HG03064 (cell line): ENCODE measurements around the gene COPRS.
"Not testable (repeated sequence)": the region's sequence is repeated elsewhere in the genome, so short reads cannot be mapped to it uniquely, and the experiment has no call there.

Source experiments
- ATAC-seq: cut with Tn5 transposase; IDR thresholded peaks from one replicate; pipeline ENCODE4 v1.9.1; 2021; ENCODE audit warnings: low read depth; ENCODE audit not compliant: unreplicated experiment

Gene COPRS

DNA sequence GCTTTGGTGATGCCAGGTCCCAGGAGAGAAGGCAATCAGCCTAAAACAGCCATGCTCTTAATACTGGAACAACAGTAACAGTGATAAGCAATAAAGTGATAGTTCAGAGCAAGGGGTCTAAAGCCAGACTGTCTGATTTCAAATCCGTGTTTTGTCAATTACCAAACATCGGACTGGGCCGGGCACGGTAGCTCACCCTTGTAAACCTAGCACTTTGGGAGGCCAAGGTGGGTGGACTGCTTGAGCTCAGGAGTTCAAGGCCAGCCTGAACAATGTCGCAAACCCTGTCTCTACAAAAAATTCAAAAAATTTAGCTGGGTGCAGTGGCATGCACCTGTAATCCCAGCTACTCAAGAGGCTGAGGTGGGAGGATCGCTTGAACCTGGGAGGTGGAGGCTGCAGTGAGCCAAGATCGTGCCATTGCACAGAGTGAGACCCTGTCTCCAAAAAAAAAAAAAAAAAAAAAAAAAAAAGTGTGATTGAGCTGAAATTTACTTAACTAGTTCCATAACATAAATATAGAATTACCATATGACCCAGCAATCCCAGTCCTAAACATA is 5.1 kb downstream of the COPRS start:
- no peak for ATAC-seq

DNA sequence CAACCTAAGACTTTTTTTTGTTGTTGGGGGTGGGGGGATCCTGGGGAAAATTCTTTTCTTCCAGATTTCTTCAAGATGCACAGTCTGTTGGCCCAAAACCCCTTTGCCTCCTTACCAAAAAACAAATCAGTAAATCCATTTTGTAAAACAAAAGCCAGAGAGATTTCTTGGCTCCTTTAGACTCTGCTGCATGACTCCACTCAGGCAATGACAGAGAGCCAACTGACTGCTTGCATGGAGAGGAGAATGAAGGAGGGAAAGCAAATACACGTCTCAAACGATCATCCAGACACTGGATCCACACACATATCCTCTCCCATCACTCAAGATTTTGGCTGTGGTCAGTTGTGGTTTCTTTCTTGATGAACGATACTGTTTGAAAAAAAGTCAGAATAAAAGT is 13.8 kb downstream of the COPRS start:
- no peak for ATAC-seq

DNA sequence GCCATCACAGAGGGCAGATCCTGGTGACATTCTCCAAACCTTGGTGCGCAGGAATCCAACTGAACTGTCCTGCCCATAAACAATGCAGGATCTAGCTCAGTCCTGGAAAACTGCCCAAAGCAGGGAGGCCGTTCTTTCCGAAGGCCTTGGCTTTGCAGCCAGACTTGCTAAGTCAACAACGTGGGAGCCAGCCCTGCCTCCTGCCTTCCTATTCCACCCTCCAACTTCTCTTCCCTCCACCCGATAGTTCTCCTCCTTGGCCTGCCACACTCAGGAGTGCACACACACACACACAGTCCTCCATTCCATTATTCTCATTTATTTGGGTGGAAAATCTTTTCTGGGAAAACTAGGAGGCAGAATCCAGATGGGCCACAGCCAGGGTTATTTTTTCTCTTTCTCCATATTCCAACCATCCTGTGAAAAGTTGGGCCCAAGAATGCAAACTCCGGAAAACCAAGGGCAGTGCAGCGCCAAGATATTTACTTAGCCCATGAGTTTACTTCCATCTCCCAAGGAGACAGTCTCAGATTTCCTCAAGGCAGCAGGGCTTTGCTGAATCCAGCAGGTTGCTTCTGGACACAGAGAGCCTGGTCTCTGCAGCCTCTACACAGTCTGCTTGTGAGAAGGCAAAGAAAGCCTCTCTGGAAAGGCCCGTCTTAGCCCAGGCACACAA is 15.8 kb downstream of the COPRS start:
- ATAC-seq = no peak

DNA sequence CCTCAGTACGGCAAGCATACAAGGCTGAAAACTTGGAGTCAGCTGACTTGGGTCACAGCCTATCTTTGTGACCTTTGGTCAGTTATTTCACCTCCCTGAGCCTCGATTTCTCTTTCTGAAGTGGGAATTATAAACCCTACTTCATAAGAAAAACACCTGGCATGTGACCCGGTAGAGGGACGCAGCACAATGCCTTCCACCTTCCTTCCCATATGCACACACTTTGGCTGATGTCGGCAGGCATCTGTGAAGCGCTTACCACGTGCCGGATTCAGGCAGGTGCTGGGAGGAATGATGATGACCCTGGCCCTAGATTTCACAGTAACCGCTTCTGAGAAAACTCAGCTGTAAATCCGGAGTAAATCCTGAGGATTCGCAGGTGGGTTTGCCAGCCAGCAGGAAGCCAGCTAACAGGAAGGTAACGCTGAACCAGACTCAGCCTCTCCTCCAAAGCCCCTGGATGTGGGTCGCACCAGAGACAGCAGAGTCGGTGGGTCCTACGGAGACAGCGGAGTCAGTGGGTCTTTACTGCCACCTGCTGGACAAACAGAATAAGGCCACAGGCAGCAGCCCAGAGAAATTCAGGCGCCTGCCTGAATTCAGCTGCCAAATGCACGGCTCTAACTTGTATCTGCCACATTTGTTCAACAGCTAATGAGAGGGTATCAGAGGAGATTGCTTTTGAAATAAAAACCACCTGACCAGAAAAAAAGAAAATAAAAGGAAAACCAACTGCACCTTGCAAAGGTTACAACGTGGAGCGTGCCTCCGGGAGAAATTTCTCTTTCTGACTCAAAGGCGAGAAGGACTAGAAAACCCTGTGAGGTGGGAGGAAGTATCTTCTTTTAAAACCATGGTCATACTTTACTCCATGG is 16.6 kb downstream of the COPRS start:
- ATAC-seq = no peak

DNA sequence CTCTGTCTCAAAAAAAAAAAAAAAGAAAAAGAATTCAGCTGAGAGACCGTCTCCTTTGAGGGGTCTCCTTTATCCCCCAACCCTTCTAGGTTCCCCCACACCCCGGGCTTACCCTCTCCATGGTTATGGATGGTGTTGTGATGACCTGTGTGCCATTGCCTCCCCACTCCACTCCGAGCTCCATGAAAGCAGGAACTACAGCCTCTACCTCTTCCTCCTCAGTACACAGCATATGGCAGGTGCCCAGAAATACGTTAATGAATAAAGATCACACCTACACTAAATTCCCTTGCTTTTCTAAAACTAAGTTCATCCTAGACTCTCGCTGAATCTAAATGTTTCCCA is 17.2 kb downstream of the COPRS start:
- ATAC-seq = no peak

DNA sequence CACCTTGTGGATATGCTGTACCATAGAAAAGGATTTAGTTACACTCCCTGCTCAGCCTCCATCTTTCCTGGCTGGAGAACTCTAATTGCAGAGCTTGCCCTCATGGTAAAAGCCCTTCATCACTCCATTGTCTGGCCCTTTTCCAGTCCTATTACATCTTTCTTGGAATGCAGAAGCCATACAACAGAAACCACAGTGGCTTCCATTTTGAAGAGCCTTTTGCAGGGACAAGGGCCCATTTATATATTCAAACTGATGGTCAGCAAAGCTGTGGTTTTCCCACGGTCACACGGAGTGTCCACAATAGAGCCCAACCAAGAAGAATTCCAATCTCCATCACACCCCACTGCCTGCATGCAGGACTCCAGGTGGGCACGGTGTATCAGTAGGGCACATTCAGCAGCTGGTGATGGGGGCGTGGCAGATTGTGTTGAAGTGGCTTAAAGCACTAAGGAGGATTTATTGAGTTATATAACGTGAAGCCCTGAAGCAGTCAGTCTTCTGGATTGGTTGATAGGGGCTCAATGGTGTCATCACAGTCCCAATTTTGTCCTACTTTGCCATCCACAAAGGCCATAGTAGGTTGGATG is 20.3 kb downstream of the COPRS start:
- ATAC-seq = no peak

DNA sequence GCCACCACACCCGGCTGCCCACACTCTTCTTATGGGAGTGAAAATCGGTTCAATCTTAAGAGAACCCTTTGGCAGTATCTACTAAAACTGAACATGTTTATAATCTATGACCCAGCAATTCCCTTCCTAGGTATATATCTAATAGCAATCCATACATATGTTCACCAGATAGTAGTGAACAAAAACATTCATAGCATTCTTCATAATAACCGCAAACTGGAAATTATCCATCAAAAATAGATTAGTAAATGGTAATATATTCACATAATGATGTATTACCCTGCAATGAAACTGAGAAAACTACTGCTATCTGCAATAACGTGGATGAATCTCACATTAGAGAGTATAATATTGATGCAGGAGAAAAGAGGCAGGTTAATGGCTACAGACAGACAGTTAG is 23.1 kb downstream of the COPRS start:
- no peak for ATAC-seq

DNA sequence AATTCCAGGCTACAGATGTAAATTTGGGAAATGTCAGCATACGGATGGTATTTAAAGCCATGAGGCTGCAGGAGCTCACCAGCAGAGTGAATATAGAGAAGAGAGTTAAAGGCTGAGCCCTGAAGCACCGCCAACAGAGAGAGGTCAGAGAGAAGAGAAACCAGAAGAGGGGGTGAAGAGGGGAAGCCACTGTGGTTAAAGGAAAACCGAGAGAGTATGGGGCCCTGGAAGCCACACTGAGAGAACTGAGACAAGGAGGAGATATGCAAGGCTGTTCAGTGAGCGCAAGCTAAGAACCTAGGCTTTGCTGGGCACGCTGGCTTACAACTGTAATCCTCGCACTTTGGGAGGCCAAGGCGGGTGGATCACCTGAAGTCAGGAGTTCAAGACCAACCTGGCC is 24.6 kb downstream of the COPRS start:
- no peak for ATAC-seq

DNA sequence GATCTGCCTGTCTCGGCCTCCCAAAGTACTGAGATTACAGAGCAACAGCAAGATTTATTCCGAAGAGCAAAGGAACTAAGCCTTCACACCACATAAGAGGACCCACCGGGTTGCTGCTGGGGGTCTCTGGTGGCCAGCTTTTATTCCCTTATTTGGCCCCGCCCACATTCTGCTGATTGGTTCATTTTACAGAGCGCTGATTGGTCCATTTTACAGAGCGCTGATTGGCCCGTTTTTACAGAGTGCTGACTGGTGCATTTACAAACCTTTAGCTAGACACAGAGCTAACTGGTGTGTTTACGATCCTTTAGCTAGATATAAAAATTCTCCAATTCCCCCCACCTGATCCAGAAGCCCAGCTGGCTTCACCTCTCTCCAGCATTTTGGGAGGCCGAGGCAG is 26.3 kb downstream of the COPRS start:
- no peak for ATAC-seq

DNA sequence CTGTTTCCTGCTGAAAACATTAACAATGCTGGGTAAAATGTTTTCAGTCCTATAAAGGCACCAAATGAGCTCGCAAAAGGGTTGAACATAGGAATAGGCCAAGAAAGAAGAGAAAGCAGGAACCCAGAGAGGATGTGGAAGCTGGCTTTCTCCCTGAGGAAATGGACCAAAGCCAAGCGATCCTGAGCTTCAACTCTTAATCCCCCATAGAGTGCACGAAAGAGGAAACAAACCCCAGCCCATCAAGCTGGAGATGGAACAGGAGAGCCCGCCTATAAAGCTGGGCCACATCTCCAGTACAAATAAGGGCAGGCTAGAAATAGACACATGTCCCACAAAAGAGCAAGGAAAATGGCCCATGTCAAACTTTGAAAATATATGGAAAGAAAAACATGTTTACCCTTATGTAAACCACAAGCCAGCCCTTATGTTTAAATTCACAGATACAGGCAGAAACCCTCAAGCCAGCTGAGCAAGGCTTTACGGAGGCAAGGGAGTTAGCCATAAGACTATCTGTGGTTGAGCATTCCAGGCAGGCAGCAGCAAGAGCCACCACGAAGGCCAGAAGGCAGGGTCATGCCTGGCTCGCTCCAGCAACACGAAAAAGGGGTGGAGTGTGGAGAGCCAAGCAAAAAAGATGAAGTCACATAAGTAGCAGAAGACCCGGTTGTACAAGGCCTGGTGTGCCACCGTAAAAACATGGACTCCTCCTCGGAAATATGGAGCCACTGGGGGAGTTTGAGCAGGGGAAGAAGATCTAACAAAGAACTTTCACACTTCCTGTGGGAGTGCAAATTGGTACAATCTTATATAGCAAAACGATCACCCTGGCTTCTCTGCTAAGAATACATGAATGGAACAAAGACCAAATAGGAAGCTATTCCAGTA is 27.8 kb downstream of the COPRS start:
- ATAC-seq = no peak

DNA sequence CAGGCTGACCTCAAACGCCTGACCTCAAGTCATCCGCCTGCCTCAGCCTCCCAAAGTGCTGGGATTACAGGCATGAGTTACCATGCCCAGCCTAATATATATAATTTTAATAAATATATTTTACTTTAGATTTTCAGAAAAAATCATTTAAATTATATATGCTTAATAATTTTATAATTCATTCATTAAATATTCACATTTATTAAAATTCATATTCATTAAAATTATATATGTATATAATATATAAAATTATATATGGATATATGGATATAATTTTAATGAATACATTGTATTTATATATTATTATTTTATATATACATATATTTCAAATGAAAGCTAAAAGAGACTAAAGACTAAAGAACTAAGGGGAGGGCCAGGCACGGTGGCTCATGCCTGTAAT is 29.4 kb downstream of the COPRS start:
- no peak for ATAC-seq

DNA sequence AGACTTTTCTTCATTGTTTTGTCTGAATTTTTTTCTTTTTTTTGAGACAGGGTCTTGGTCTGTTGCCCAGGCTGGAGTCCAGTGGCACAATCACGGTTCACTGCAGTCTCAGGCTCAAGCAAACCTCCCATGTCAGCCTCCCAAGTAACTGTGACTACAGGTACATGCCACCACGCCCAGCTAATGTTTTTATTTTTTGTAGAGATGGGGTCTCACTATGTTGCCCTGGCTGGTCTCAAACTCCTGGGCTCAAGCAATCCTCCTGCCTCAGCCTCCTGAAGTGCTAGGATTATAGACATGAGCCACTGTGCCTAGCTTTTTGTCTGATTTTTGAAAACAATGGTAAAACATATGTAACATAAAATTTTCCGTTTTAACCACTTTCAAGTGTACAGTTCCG is 30.1 kb downstream of the COPRS start:
- ATAC-seq = not testable (repeated sequence)

DNA sequence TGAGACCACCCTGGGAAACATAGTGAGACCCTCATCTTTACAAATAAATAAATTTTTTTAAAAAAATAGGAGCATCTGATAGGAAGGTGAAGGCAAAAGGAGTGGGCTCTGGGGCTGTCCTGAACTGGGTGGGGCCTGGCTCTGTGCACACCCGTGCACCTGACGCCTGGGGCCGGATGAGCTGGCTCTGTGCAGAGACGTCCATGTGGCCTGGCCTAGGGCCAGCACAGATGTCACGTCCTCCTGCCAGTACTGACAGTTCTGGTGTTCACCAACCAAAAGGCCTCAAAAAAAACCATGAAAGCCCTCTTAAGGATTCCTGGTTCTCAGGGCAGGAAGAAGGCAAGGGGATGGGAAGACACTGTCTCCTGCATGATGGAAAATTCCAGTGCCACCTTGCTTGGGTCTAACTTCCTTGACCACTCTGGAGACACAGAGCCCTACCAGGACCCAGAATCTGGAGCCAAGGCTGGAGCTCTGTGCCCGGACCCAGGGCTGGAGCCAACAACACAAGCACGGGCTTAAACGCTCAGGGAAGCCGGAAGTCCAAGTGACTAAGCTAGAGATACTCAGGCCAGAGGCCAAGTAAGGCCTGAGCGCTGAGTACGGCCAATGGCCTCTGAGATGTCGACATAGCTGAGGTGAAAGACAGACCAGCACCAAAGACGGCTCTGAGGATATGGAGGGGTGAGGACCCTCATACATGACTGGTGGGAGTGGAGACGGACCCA is 32.9 kb downstream of the COPRS start:
- no peak for ATAC-seq

DNA sequence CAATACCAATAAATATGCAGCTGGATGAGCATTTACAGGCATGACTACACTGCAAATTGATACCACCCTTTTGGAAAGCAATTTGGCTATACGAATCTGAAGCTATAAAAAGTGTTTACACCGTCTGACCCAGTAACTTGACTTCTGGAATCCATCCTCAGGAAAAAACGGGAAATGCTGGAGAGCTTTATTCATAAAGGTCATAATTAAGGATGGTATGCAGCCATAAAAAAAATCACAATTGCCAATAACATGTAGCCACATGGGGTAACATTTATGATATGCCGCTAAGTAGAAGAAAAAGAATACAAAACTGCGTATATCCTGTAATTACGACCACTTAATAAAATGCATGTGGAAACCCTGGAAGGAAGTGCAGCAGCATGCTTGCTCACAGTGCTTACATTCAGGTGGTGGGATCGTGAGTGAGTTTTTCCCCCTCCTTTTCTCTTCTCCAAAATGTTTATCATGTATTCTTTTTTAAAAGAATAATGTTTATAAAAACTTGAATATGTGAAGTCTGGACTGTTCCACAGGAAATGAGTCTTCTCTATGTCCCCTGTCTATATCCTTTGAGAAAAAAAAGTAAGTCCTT is 34.2 kb downstream of the COPRS start:
- ATAC-seq = no peak

DNA sequence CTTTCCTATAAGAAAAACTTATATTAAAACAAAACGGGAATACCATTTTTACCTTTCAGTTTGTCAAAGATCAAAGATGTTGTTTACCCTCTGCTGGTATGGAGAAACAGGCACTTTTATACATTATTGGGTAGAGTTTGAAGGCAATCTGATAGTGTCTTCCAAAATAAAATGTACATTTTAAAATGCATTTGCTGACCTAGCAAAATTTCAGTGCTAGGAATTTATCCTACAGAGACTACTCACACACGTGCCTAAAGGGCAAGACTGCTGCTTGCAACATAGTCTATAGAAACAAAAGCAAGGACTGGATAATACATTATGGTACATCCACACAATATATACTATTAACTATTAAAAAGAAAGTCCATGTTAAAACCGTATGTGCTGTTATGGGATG is 36.0 kb downstream of the COPRS start:
- no peak for ATAC-seq

DNA sequence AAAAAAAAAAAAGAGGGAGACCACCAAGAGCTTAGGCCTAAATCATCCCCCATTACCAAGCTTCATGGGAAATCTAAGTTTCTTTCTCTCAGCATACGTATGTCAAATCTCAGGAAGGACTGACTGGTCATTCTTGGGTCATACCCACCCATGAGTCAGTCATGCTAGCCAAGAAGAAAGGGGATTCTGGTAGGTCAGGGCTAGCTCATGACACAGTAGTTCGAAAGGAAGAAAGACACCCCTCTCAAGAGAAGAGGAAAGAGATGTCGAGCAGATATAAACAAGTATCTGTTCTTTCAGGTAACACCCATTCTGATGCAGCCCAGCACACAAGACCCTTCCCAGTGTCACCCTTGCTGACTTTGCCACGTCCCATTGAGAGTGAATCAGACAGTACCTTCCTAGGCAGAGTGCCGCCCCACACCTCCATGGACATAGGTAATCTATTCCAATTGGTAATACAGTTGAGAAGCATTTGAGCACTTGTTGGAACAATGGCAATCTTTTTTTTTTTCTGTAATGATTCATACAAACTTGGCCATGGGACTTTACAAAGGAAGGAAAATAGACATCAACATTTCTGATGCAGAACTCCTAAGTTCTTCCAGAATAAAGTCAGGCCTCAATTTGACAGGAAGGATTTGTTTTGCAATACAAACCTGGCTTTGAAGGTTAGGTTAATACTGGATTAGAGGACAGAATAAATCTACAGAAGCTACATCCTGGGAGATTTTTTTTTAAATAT is 38.2 kb downstream of the COPRS start:
- ATAC-seq = no peak

DNA sequence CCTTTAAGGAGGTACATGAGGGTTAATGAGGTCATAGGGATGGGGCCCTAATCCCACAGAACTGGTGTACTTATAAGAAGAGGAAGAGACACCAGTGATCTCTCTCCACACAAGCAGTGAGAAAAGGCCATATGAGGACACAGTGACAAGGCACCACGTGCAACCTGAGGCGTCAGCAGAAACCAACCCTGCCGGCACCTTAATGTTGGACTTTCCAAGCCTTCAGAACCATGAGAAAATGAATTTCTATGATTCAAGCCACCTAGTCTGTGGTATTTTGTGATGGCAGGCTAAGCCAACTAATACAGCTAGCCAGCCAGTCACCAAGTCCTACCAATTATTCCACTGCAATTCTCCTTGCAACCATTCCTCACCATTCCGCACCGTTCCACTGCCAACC is 39.5 kb downstream of the COPRS start:
- no peak for ATAC-seq

DNA sequence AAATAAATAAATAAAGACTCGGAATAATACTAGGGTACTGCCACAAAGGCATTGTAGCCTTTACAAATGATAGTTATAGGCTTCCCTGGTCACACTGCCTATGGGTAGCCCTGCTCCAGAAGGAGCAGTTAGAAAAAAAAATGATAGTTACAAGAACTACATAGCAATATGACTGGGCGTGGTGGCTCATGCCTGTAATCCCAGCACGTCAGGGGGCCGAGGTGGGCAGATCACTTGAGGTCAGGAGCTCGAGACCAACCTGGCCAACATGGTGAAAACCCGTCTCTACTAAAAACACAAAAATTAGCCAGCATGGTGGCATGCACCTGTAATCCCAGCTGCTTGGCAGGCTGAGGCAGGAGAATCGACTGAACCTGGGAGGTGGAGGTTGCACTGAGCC is 40.2 kb downstream of the COPRS start:
- not testable (repeated sequence) for ATAC-seq

DNA sequence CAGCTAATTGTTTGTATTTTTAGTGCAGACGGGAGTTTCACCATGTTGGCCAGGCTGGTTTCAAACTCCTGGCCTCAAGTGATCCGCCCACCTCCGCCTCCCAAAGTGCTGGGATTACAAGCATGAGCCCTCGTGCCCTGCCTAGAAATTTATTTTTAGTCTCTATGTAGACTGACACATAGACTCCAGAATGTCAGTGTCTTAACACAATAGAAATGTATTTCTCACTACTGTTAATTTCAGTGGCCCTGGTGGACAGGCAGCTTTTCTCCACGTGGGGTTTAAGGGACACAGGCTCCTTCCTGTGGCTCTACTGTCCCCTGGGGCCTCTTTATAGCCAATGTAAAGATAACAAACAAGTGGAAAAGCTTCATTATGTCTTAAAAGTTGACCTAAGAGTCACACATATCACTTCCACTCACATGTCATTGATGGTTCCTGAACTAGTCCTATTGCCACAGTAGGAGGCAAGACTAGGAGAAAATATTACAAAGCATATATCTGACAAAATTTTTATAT is 43.8 kb downstream of the COPRS start:
- no peak for ATAC-seq
